HL-60/S4 treated with phorbol 12-myristate 13-acetate at 8.2 ng/mL for 4 days and 3 days (cell line): ENCODE measurements around the gene PTBP1.
"Not testable (repeated sequence)": the region's sequence is repeated elsewhere in the genome, so short reads cannot be mapped to it uniquely, and the experiment has no call there.

ENCODE experiments used
- in situ Hi-C: fragments of 300-500 bp; cut with MboI; formaldehyde crosslinking; loops from 2 replicates; pipeline ENCODE4 v1.15.0; 2022; ENCODE audit warnings: low sequenced_read_pairs

The PTBP1 gene

DNA sequence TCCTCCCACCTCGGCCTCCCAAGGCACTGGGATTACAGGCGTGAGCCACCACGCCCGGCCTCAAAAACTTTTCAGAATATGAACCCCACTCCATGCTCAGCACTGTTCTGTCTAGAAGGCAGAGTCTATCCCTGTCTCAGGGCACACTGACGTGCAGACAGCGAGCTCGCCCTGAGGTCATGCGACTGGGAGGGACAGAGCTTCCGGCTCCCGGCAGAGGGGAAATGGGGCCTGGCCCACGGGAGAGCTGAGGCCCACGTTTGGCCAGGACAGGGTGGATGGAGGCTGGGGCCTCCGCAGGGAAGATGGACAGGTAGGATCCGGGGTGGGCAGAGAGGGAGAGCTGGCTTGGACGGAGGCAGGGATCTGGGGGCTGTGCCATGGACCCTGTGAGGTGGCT lies 27.6 kb downstream of the PTBP1 start:
- in situ Hi-C loops: no loop called here

GRCh38 chr19:825897-826644 lies 28.8 kb downstream of the PTBP1 start:
- in situ Hi-C loops: no loop called here

DNA sequence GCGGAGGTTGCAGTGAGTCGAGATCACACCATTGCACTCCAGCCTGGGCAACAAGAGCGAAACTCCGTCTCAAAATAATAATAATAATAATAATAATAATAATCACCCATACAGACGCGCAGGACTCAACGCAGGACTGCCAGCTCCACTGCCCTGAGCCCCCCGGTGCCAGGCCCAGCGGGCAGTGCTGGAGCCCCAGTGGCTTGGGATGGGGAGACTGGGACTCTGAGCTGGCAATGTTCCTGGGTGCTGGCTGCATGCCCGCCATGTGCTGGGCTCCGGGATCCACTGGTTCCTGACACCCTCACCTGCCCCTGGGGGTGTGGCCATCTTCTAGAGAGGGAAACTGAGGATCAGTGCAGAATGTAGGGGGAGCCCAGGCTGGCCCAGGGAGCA lies 30.1 kb downstream of the PTBP1 start:
- in situ Hi-C loops: no loop called here

GRCh38 chr19:827710-828321 lies 30.6 kb downstream of the PTBP1 start, which contains the start of gene AZU1:
AZU1 (plus strand) TSS chr19:827837; CDS start chr19:827847, 10 bp downstream.
- in situ Hi-C loops: no loop called here

DNA sequence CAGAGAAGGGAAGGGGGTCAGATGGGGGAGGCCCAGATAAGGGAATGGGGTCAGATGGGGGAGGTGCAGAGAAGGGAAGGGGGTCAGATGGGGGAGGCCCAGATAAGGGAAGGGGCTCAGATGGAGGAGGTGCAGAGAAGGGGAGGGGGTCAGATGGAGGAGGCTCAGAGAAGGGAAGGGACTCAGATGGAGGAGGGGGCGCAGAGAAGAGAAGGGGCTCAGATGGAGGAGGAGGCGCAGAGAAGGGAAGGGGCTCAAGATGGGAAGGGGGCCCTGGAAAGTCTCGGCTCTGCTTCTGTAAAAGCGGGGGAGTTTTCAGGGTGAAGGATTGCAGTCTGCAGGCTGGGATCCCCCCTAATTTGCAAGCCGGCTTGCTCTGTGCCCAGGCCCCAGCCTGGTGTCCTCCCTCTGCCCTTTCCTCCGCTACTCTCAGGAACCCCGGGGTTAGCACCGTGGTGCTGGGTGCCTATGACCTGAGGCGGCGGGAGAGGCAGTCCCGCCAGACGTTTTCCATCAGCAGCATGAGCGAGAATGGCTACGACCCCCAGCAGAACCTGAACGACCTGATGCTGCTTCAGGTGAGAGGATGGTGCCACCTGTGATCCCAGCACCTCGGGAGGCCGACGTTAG lies 32.0 kb downstream of the PTBP1 start:
- in situ Hi-C loops: no loop called here

GRCh38 chr19:831407-832369 lies 34.4 kb downstream of the PTBP1 start:
- in situ Hi-C loops: no loop called here

- in situ Hi-C loops: no loop called here
Measured at GRCh38 chr19:834216-834615, 37.0 kb downstream of the PTBP1 start.

- in situ Hi-C loops: no loop called here
Measured at GRCh38 chr19:835210-835810, 38.1 kb downstream of the PTBP1 start.

DNA sequence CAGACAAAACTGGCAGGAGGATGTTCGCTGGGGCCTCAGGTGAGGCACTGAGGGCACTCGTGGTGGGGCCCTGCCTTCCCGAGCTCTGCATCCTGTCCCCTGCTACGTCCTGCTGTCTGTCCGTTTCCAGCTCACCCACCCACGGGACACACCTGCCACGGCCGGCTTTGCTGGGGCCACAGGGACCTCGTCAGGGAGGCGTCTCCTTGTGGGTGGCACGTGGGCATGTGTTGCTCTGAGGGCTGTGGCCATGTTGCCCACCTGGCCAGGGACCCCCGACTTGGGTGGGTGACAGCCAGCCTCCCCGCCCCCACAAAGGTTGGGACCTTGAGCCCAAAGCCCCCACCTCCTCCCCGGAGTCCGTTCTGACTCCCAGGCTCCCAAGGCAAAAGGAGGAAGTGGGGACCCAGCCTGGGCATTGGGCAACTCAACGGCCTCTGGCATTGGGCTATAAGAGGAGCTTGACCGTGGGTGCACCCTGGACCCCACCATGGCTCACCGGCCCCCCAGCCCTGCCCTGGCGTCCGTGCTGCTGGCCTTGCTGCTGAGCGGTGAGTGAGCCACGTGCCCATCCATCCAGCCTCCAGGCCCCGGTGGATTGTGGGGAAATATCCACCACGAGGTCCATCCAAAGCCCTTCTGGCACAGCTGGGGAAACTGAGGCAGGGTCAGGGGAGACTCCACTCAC lies 43.4 kb downstream of the PTBP1 start, which contains the start of gene PRTN3:
TSS of gene PRTN3 (plus strand) at position 481 of the 688 bp plus-strand sequence. CDS start at position 491, 10 bp downstream.
- in situ Hi-C loops: no loop called here

- in situ Hi-C loops: not testable (repeated sequence)
Measured at GRCh38 chr19:842802-843179, 45.5 kb downstream of the PTBP1 start.

DNA sequence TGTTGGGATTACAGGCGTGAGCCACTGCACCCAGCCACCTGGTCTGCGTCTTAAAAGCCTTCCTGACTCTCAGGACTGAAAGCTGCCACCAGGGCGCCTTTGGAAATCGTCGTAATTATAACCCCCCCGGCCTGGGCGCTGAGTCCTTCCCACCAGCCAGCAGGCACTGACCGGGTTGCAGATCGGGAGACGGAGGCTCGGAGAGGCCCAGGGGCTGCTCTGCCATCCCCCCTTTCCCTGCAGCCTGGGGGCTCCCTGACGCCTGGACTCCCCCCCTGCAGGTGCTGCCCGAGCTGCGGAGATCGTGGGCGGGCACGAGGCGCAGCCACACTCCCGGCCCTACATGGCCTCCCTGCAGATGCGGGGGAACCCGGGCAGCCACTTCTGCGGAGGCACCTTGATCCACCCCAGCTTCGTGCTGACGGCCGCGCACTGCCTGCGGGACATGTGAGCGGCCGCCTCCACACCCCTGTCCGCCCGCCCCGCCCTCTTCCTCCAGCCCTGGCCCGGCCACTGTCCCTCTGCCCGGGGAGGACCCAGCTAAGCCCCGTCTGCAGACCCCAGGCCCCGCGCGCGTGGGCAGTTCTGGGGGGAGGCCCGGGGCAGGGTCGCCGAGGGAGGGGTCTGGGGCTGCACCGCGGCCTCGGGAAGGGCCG lies 46.1 kb downstream of the PTBP1 start:
- in situ Hi-C loops: no loop called here

- in situ Hi-C loops: no loop called here
Measured at GRCh38 chr19:843836-844545, 46.7 kb downstream of the PTBP1 start.

DNA sequence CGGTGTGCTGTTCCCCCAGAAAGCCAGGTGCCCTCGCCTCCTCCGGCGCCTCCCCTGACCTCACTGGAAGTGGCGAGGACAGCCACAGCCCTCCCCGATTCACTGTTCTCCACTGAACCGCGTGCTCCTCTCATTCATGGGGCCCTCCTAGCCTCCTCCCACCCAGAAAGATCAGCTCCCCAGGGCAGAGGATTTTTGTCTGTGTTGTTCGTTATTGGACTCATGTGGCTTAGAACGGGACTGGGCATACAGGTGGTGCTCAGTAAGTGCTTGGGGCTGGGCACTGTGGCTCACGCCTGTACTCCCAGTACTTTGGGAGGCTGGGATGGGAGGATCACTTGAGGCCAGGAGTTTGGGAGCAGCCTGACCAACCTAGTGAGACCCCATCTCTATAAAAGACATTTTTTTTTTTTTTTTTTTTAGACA lies 47.3 kb downstream of the PTBP1 start:
- in situ Hi-C loops: no loop called here

- in situ Hi-C loops: no loop called here
Measured at GRCh38 chr19:845707-846521, 48.7 kb downstream of the PTBP1 start.

DNA sequence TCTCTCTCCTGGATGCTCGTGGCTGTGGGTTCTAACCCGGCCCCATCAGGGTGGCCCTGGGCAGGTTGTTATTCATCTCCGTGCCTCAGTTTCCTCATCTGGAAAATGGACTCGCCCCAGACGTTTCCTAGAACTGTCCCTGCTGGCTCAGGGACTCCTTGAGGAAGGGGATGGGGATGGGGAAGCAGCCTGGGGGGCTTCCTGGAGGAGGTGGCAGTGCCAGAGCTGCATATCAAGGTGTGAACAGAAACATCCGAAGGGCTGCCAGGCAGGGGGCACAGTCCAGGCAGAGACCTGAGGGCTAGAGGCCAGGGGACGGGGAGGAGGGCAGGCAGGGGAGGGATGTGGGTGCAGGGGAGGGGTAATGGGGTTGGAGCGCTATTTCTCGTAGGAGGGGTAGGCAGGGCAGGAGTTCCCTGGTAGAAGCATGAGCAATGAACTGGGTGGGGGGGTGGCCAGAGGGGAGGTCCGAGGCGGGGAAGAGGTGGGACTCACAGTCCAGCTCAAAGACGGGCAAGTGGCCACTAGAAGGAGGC lies 51.2 kb downstream of the PTBP1 start:
- in situ Hi-C loops: no loop called here

DNA sequence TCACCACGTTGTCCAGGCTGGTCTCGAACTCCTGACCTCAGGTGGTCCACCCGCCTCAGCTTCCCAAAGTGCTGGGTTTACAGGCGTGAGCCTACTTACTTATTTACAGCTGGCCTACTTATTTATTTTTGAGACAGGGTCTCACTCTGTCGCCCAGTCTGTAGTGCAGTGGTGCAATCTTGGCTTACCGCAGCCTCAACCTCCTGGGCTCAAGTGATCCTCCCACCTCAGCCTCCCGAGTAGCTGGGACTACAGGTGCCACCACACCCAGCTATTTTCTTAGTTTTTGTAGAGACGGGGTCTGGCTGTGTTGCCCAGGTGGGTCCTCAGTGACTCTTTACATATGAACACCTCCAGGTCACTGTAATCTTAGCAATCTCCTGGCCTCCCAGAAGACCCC lies 51.9 kb downstream of the PTBP1 start:
- in situ Hi-C loops: not testable (repeated sequence)

DNA sequence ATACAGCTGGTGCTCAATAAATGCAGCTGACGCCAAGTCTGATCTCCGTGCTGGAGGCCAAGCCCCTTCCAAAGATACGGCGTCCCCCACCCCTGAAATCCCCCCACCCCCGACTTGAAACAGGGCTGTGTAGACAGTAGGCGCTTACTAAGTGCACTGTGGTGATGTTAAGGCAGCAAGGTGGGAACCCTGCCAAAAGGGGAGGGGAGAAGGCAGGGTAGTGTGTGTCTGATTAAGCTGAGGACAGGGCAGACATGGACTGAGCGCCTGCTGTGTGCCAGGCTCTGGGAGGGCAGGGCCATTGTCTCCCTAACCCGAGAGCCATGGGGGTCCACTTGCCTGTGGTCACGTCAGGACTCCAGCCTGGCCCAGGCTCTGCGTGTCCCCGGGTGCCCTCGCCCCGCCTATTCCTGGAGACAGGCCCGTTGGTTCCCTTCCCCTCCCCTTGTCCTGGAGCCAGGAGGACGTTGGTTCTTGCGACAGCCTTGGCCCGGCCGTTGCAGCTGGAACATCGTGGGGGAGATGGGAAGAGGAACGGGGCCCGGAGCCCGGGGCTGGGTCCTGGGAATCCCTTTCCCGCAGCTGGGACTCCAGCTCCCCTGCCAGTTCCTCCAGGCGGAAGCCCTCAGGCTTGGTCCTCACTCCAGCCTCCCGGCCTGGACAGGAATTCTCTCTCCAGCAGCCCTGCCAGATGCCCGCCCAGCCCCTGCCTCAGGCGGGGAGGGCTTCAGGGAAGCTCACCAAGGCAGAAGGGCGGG lies 53.1 kb downstream of the PTBP1 start:
- in situ Hi-C loops: loop anchor here (25.0 kb wide), 1 partner anchor 137 kb away; the partner anchor contains the start of gene WDR18
